ENCODE measurements around the gene APOF. TPM values are rescaled to one million over a fixed set of nuclear protein-coding genes. Genes with fewer than 3 reads are reported as not detected.
A peak's percentile ranks its signal among the peaks of the same experiment; 100 is the strongest.

APOF gene
- total RNA-seq, 1 donor from 2014 or later: not detected

GRCh38 chr12:56321027-56321426 lies 41.6 kb downstream of the APOF start:
- no peak overlapping the region for H3K4me3 Mint-ChIP-seq
- ChIA-PET CTCF (no interaction called here), POLR2A (interaction anchor here (1.6 kb wide), 1 partner anchor 12 kb away, joined by 5 read pairs; the partner anchor contains the start of gene PAN2)
- peaks cover 5% of the 10 kb centered on the region for H3K4me1 Mint-ChIP-seq
- H3K36me3 Mint-ChIP-seq (ENCODE audit: low read depth): peaks cover 60% of the 10 kb centered on the region
- H3K9me3 Mint-ChIP-seq: no peaks in the 10 kb centered on the region
- no peak overlapping the region for H3K27ac Mint-ChIP-seq
- TF ChIP-seq CTCF (IDR thresholded peaks at IDR 0.05): no peak
- H3K27me3 Mint-ChIP-seq: no peaks in the 10 kb centered on the region
- intact Hi-C loops (cut with micrococcal nuclease): no loop called here
- ATAC-seq (ENCODE audit: low read depth) (no peak), DNase-seq (no peak)

- ChIA-PET CTCF (interaction anchor here (3.1 kb wide), 1 partner anchor 145 kb away, joined by 51 read pairs; no protein-coding TSS in a partner anchor), POLR2A (interaction anchor here (1.4 to 4.9 kb wide), 2 partner anchors 10 to 17 kb away, joined by 3 to 61 read pairs; partner anchors contain the start of gene PAN2)
- DNase-seq (no peak), ATAC-seq (ENCODE audit: low read depth) (no peak)
- Mint-ChIP-seq H3K27ac (no peak overlapping the region), H3K36me3 (ENCODE audit: low read depth) (peaks cover 42% of the 10 kb centered on the region), H3K4me1 (peaks cover 21% of the 10 kb centered on the region), H3K4me3 (no peak overlapping the region), H3K27me3 (no peaks in the 10 kb centered on the region), H3K9me3 (no peaks in the 10 kb centered on the region)
- no peak for TF ChIP-seq CTCF (IDR thresholded peaks at IDR 0.05)
- intact Hi-C loops (cut with micrococcal nuclease): no loop called here
Observed at GRCh38 chr12:56317675-56318074, 45.0 kb downstream of the APOF start.

GRCh38 chr12:56315622-56316473 lies 46.8 kb downstream of the APOF start, which contains the start of gene CNPY2:
Gene CNPY2 (minus strand): TSS chr12:56315988. CDS start chr12:56315217, 771 bp downstream.
- Mint-ChIP-seq H3K4me3 (peak within 1 kb of the TSS; percentile 98), H3K27me3 (no peaks in the 10 kb centered on the region), H3K36me3 (ENCODE audit: low read depth) (peaks cover 42% of the 10 kb centered on the region), H3K4me1 (peaks cover 21% of the 10 kb centered on the region), H3K9me3 (no peaks in the 10 kb centered on the region), H3K27ac (peak within 1 kb of the TSS; percentile 98)
- ATAC-seq (ENCODE audit: low read depth) (peak; percentile 89), DNase-seq (peak; percentile 85)
- TF ChIP-seq CTCF (IDR thresholded peaks at IDR 0.05): no peak
- intact Hi-C loops (cut with micrococcal nuclease): loop anchor here (1.0 kb wide), 12 partner anchors 16 to 926 kb away; partner anchors contain the start of genes CS, IL23A, RNF41 and SPRYD4
- ChIA-PET CTCF (interaction anchor here (0.7 to 3.1 kb wide), 9 partner anchors 17 to 151 kb away, joined by 3 to 51 read pairs (median 3); partner anchors contain the start of genes ANKRD52, PAN2 and STAT2), POLR2A (interaction anchor here (0.6 to 4.9 kb wide), 54 partner anchors 8 to 1817 kb away, joined by 3 to 61 read pairs (median 4); partner anchors contain the start of genes ANKRD52, COQ10A, ESYT1 and GLS2)

- Mint-ChIP-seq H3K27ac (peak overlapping the region; percentile 98), H3K4me1 (peaks cover 21% of the 10 kb centered on the region), H3K4me3 (peak overlapping the region; percentile 98), H3K27me3 (no peaks in the 10 kb centered on the region), H3K36me3 (ENCODE audit: low read depth) (peaks cover 47% of the 10 kb centered on the region), H3K9me3 (no peaks in the 10 kb centered on the region)
- CTCF ChIA-PET: interaction anchor here (0.7 to 3.1 kb wide), 9 partner anchors 17 to 152 kb away, joined by 3 to 51 read pairs (median 3); partner anchors contain the start of genes ANKRD52, PAN2 and STAT2
- POLR2A ChIA-PET: interaction anchor here (0.6 to 4.9 kb wide), 34 partner anchors 9 to 797 kb away, joined by 3 to 61 read pairs (median 5); partner anchors contain the start of genes ANKRD52, COQ10A, ESYT1 and GLS2
- TF ChIP-seq CTCF (IDR thresholded peaks at IDR 0.05): no peak
- DNase-seq: no peak
- intact Hi-C loops (cut with micrococcal nuclease): no loop called here
- no peak for ATAC-seq (ENCODE audit: low read depth)
Observed at GRCh38 chr12:56315249-56315621, 47.4 kb downstream of the APOF start.

GRCh38 chr12:56311003-56311402 lies 51.7 kb downstream of the APOF start:
- peaks cover 53% of the 10 kb centered on the region for H3K36me3 Mint-ChIP-seq (ENCODE audit: low read depth)
- intact Hi-C loops (cut with micrococcal nuclease): no loop called here
- DNase-seq (no peak), ATAC-seq (ENCODE audit: low read depth) (no peak)
- POLR2A ChIA-PET: interaction anchor here (0.8 kb wide), 1 partner anchor 153 kb away, joined by 4 read pairs; no protein-coding TSS in a partner anchor
- no peak overlapping the region for H3K4me3 Mint-ChIP-seq
- H3K27me3 Mint-ChIP-seq: no peaks in the 10 kb centered on the region
- no peak overlapping the region for H3K27ac Mint-ChIP-seq
- H3K4me1 Mint-ChIP-seq: peaks cover 16% of the 10 kb centered on the region
- no peak for TF ChIP-seq CTCF (IDR thresholded peaks at IDR 0.05)
- no peaks in the 10 kb centered on the region for H3K9me3 Mint-ChIP-seq
- CTCF ChIA-PET: interaction anchor here (0.6 to 0.8 kb wide), 2 partner anchors 42 to 153 kb away, joined by 3 read pairs; no protein-coding TSS in a partner anchor

Data from activated B cell treated with CpG ODN at 0.5 μM for 24 hours (primary cell).